Lung (tissue), 12 donors: ENCODE results near the gene B4GALT2. TPM values are rescaled to one million over a fixed set of nuclear protein-coding genes. Genes with fewer than 3 reads are reported as not detected.

Experiments used
- ATAC-seq: fragments of 200-7000 bp; cut with Tn5 transposase; one replicate; pipeline ENCODE4 v1.9.1; 2020; ENCODE audit warnings: moderate number of reproducible peaks; ENCODE audit not compliant: insufficient read depth, low FRiP score
- DNase-seq, 3 donors: peaks; one replicate each; pipeline ENCODE4 v3.0.0-alpha.2; 2013 to 2017
- H3K27ac ChIP-seq, 2 donors: one replicate each; pipeline ENCODE4 v1.5.1; 2013; ENCODE audit warnings: mild to moderate bottlenecking in 2 of 2, moderate library complexity in 2 of 2, control low read depth in 1 of 2, inconsistent platforms in 1 of 2, low read depth in 1 of 2, low read length in 1 of 2
- H3K27me3 ChIP-seq, 3 donors: one replicate each; pipeline ENCODE4 v1.5.1; 2013; ENCODE audit warnings: low read length in 2 of 3; ENCODE audit not compliant: control insufficient read depth in 3 of 3, insufficient read depth in 3 of 3
- H3K36me3 ChIP-seq, 4 donors: one replicate each; pipeline ENCODE4 v1.5.1; 2013; ENCODE audit warnings: low read length in 4 of 4, mild to moderate bottlenecking in 1 of 4, moderate library complexity in 1 of 4; ENCODE audit not compliant: control insufficient read depth in 4 of 4, insufficient read depth in 4 of 4
- H3K4me1 ChIP-seq, 5 donors: one replicate each; pipeline ENCODE4 v1.5.1; 2013; ENCODE audit warnings: low read length in 5 of 5, mild to moderate bottlenecking in 2 of 5, moderate library complexity in 1 of 5; ENCODE audit not compliant: control insufficient read depth in 5 of 5, insufficient read depth in 5 of 5
- H3K4me3 ChIP-seq: one replicate; pipeline ENCODE4 v1.5.1; 2013; ENCODE audit warnings: mild to moderate bottlenecking, control low read depth, moderate library complexity
- H3K9ac ChIP-seq, 2 donors: one replicate each; pipeline ENCODE4 v1.5.1; 2013; ENCODE audit warnings: low read length in 2 of 2, control low read depth in 1 of 2; ENCODE audit not compliant: insufficient read depth in 1 of 2
- H3K9me3 ChIP-seq, 4 donors: one replicate each; pipeline ENCODE4 v1.5.1; 2013; ENCODE audit warnings: low read length in 3 of 4, mild to moderate bottlenecking in 1 of 4, moderate library complexity in 1 of 4; ENCODE audit not compliant: control insufficient read depth in 4 of 4, insufficient read depth in 3 of 4
- WGBS, 2 donors: extraction: QIAGEN DNeasy Blood & Tissue Kit; methylation state at CpG; one replicate each; pipeline ENCODE4 v1.1.7; 2013; 5-methylcytosine and 5-hydroxymethylcytosine counted together
- polyA plus RNA-seq, 2 donors: library from polyadenylated mRNA; stranded (reverse); fragments of 200-250 nt; gene quantifications; one replicate each; pipeline ENCODE4 v1.2.1, GENCODE V29; 2013
- total RNA-seq, 2 donors: library from RNA; depleted of rRNA in 1 of 2; stranded (reverse); fragments of >200 nt in 1 of 2; gene quantifications; one replicate each; pipeline ENCODE4 v1.2.1, GENCODE V29; 2014 to 2021
- TF ChIP-seq, protein P1 (sequence below): IDR thresholded peaks from 2 replicates; pipeline ENCODE4 v1.5.1; 2012; ENCODE audit warnings: mild to moderate bottlenecking; ENCODE audit errors: control extremely low read depth, extremely low read depth
- donor health status: control.
- donor health status: control.
- donor health status: Bipolar disorder and iron deficiency.
- donor health status: healthy.
- donor health status: DM: yes; HTN: yes; CAD: no.

The B4GALT2 gene
- total and polyA plus RNA-seq, 4 donors: 13.6 to 40.9 (median 30.5) TPM

- Histone ChIP-seq H3K4me1 (peaks cover 0 to 15% (median 4%) of the 10 kb centered on the region in 5 donors), H3K4me3 (no peak overlapping the region), H3K36me3 (peaks cover 2 to 6% (median 5%) of the 10 kb centered on the region in 4 donors), H3K27me3 (no peaks in the 10 kb centered on the region), H3K27ac (no peak overlapping the region), H3K9me3 (no peaks in the 10 kb centered on the region), H3K9ac (no peak overlapping the region)
- no peak for DNase-seq
- TF ChIP-seq, protein P1, sequence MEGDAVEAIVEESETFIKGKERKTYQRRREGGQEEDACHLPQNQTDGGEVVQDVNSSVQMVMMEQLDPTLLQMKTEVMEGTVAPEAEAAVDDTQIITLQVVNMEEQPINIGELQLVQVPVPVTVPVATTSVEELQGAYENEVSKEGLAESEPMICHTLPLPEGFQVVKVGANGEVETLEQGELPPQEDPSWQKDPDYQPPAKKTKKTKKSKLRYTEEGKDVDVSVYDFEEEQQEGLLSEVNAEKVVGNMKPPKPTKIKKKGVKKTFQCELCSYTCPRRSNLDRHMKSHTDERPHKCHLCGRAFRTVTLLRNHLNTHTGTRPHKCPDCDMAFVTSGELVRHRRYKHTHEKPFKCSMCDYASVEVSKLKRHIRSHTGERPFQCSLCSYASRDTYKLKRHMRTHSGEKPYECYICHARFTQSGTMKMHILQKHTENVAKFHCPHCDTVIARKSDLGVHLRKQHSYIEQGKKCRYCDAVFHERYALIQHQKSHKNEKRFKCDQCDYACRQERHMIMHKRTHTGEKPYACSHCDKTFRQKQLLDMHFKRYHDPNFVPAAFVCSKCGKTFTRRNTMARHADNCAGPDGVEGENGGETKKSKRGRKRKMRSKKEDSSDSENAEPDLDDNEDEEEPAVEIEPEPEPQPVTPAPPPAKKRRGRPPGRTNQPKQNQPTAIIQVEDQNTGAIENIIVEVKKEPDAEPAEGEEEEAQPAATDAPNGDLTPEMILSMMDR: no peak
- 88% methylated on average over 12 of the region's 12 CpGs for WGBS, 2 donors
- no peak for ATAC-seq
These were observed 4.4 kb downstream of the B4GALT2 start for GRCh38 chr1:43983253-43983899.

DNA sequence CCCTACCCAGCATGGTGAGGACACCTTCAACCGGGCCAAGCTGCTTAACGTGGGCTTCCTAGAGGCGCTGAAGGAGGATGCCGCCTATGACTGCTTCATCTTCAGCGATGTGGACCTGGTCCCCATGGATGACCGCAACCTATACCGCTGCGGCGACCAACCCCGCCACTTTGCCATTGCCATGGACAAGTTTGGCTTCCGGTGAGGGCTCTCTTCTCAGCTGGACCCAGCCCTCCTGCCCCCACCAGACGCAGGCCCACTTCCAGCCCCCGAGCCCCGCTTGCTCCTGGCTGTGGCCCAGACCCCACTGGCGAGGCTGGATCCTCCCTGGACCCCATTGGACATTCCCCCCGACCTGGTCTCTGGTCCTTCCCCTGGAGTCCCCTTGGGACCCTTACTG is 5.8 kb downstream of the B4GALT2 start:
- Histone ChIP-seq H3K4me1 (peaks cover 0 to 13% (median 2%) of the 10 kb centered on the region in 5 donors), H3K9ac (no peak overlapping the region), H3K27ac (no peak overlapping the region), H3K4me3 (no peak overlapping the region), H3K9me3 (no peaks in the 10 kb centered on the region), H3K27me3 (no peaks in the 10 kb centered on the region), H3K36me3 (peaks cover 2 to 6% (median 5%) of the 10 kb centered on the region in 4 donors)
- TF ChIP-seq, protein P1: no peak
- DNase-seq (no peak), ATAC-seq (no peak)
- WGBS, 2 donors: 96 to 97% methylated on average over 16 of the region's 16 CpGs

DNA sequence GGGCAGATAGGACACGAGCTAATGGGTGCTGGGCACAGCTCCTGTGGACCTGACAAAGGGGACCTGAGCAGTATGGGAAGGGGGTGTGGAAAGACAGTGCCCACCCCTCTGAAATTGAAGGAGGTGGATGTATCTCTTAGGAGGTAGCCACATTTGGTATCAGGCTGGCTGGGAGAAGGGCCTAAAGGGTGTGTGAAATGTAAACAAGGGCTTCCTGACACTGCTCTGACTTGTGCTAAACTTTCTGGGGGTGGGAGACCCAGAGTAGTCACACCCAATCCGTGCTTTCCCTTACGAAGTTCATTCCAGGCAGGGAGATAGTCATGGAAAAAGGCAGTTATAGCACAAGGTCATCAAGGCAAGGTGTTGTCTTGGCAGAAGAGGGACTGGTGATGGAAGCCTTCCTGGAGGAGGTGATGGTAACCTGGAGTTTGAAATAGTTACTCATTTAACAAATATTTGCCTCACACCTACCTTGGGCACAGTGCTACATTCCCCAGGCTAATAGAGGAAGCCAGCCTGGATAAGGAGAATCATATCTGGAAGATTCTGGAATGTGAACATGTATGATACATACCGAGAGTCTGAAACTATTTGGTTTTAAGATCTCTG is 7.1 kb downstream of the B4GALT2 start:
- WGBS, 2 donors: 78 to 84% methylated on average over 4 of the region's 4 CpGs

More for the DNA sequence above, 7.1 kb downstream of the B4GALT2 start:
- TF ChIP-seq, protein P1: no peak
- Histone ChIP-seq H3K27ac (no peak overlapping the region), H3K36me3 (peaks cover 2 to 6% (median 5%) of the 10 kb centered on the region in 4 donors), H3K9ac (no peak overlapping the region), H3K4me1 (peaks cover 0 to 7% (median 4%) of the 10 kb centered on the region in 5 donors), H3K4me3 (no peak overlapping the region), H3K27me3 (no peaks in the 10 kb centered on the region), H3K9me3 (no peaks in the 10 kb centered on the region)
- ATAC-seq (no peak), DNase-seq (no peak)
